Panc1 (cell line): ENCODE results near the gene PTH2. TPM values are rescaled to one million over a fixed set of nuclear protein-coding genes. Genes with fewer than 3 reads are reported as not detected.

Experiments
- ATAC-seq: fragments of 200-7000 bp; cut with Tn5 transposase; 2 replicates; pipeline ENCODE4 v1.9.1; 2020; ENCODE audit warnings: mild to moderate bottlenecking, moderate library complexity
- BruUV-seq: library from RNA; stranded (reverse); fragments of 400-500 nt; replicated peaks from 2 replicates; lab custom pipeline; 2021; lab: Mats Ljungman, UMichigan
- CTCF ChIA-PET: fragments of 300-600 bp; sonication (Branson Sonifier 250); formaldehyde crosslinking; loops from one replicate; lab custom pipeline; 2022; ENCODE audit warnings: antibody characterized with exemption; lab: Charles Lee
- POLR2A ChIA-PET: fragments of 300-600 bp; sonication (Branson Sonifier 250); formaldehyde crosslinking; loops from one replicate; lab custom pipeline; 2022; ENCODE audit warnings: antibody characterized with exemption; lab: Charles Lee
- DNase-seq: peaks from one replicate; pipeline ENCODE4 v3.0.0-alpha.2; 2010; ENCODE audit warnings: low read depth, low spot score
- H3K27ac ChIP-seq: 2 replicates; pipeline ENCODE4 v1.5.1; 2011; ENCODE audit warnings: mild to moderate bottlenecking, low read length, inconsistent platforms
- H3K27me3 ChIP-seq: fragments of 200-500 bp; sonication (Bioruptor generic); 2 replicates; pipeline ENCODE4 v1.6.0; 2014; ENCODE audit warnings: low read length, inconsistent platforms; ENCODE audit not compliant: control insufficient read depth, insufficient read depth
- H3K36me3 ChIP-seq: fragments of 200-500 bp; sonication (Bioruptor generic); 2 replicates; pipeline ENCODE4 v1.5.1; 2014; ENCODE audit warnings: inconsistent platforms, mild to moderate bottlenecking, low read length, moderate library complexity; ENCODE audit not compliant: control insufficient read depth, insufficient read depth
- H3K4me1 ChIP-seq: 2 replicates; pipeline ENCODE4 v1.5.1; 2011; ENCODE audit warnings: inconsistent platforms, mild to moderate bottlenecking, low read length, moderate library complexity; ENCODE audit not compliant: control insufficient read depth, insufficient read depth
- H3K4me3 ChIP-seq, 2 experiments: 2 replicates each; pipeline ENCODE4 v1.5.1; 2011 to 2012; ENCODE audit warnings: low read depth in 2 of 2, low read length in 2 of 2, mild to moderate bottlenecking in 2 of 2, inconsistent platforms in 1 of 2, moderate library complexity in 1 of 2
- H3K9me3 ChIP-seq: fragments of 200-500 bp; sonication (Bioruptor generic); 2 replicates; pipeline ENCODE4 v1.5.1; 2014; ENCODE audit warnings: low read depth, mild to moderate bottlenecking, inconsistent platforms, low read length, moderate library complexity; ENCODE audit not compliant: control insufficient read depth, insufficient read depth
- POLR2AphosphoS5 ChIP-seq: IDR thresholded peaks from 2 replicates; pipeline ENCODE4 v1.6.1; 2012; ENCODE audit warnings: mild to moderate bottlenecking, low read depth, low read length, moderate library complexity
- SIN3A ChIP-seq: IDR thresholded peaks from 2 replicates; pipeline ENCODE4 v1.6.1; 2012; ENCODE audit warnings: low read depth, mild to moderate bottlenecking, low read length, moderate library complexity, borderline replicate concordance; ENCODE audit not compliant: insufficient read depth
- TCF7L2 ChIP-seq: IDR thresholded peaks from 2 replicates; pipeline ENCODE4 v1.6.1; 2011; ENCODE audit warnings: mild to moderate bottlenecking, low read depth, low read length, inconsistent platforms
- in situ Hi-C: cut with HindIII; loops from 2 replicates; pipeline ENCODE4 v1.10.0; 2016; ENCODE audit warnings: low sequenced_read_pairs, low pct_unique_long_range_greater_than_20kb
- intact Hi-C: fragments of 100-400 bp; cut with micrococcal nuclease; formaldehyde crosslinking; loops from one replicate; pipeline ENCODE4 v1.10.0; 2022; ENCODE audit not compliant: unreplicated experiment
- total RNA-seq: library from RNA; stranded (reverse); gene quantifications from one replicate; pipeline ENCODE4 v1.2.1, GENCODE V29; 2021; ENCODE audit not compliant: unreplicated experiment
- TF ChIP-seq, protein P1 (sequence below): fragments of 450-650 bp; IDR thresholded peaks from 2 replicates; pipeline ENCODE4 v1.5.1; 2017; ENCODE audit warnings: mild to moderate bottlenecking
- TF ChIP-seq, protein P2 (sequence below), 2 experiments: IDR thresholded peaks; 2 replicates each; pipeline ENCODE4 v1.6.1; 2011 to 2012; ENCODE audit warnings: low read depth in 2 of 2, control low read depth in 1 of 2, low read length in 1 of 2, mild to moderate bottlenecking in 1 of 2, moderate library complexity in 1 of 2; ENCODE audit not compliant: insufficient read depth in 1 of 2

Gene PTH2
- total RNA-seq, 1 experiment from 2014 or later: not detected

- no peak overlapping the region for H3K27ac ChIP-seq
- CTCF ChIA-PET: no interaction called here
- in situ Hi-C loops (no loop called here), intact Hi-C loops (no loop called here)
- TF ChIP-seq, protein P1, sequence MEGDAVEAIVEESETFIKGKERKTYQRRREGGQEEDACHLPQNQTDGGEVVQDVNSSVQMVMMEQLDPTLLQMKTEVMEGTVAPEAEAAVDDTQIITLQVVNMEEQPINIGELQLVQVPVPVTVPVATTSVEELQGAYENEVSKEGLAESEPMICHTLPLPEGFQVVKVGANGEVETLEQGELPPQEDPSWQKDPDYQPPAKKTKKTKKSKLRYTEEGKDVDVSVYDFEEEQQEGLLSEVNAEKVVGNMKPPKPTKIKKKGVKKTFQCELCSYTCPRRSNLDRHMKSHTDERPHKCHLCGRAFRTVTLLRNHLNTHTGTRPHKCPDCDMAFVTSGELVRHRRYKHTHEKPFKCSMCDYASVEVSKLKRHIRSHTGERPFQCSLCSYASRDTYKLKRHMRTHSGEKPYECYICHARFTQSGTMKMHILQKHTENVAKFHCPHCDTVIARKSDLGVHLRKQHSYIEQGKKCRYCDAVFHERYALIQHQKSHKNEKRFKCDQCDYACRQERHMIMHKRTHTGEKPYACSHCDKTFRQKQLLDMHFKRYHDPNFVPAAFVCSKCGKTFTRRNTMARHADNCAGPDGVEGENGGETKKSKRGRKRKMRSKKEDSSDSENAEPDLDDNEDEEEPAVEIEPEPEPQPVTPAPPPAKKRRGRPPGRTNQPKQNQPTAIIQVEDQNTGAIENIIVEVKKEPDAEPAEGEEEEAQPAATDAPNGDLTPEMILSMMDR: no peak
- TF ChIP-seq TCF7L2: no peak
- TF ChIP-seq, protein P2, sequence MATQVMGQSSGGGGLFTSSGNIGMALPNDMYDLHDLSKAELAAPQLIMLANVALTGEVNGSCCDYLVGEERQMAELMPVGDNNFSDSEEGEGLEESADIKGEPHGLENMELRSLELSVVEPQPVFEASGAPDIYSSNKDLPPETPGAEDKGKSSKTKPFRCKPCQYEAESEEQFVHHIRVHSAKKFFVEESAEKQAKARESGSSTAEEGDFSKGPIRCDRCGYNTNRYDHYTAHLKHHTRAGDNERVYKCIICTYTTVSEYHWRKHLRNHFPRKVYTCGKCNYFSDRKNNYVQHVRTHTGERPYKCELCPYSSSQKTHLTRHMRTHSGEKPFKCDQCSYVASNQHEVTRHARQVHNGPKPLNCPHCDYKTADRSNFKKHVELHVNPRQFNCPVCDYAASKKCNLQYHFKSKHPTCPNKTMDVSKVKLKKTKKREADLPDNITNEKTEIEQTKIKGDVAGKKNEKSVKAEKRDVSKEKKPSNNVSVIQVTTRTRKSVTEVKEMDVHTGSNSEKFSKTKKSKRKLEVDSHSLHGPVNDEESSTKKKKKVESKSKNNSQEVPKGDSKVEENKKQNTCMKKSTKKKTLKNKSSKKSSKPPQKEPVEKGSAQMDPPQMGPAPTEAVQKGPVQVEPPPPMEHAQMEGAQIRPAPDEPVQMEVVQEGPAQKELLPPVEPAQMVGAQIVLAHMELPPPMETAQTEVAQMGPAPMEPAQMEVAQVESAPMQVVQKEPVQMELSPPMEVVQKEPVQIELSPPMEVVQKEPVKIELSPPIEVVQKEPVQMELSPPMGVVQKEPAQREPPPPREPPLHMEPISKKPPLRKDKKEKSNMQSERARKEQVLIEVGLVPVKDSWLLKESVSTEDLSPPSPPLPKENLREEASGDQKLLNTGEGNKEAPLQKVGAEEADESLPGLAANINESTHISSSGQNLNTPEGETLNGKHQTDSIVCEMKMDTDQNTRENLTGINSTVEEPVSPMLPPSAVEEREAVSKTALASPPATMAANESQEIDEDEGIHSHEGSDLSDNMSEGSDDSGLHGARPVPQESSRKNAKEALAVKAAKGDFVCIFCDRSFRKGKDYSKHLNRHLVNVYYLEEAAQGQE (IDR thresholded peaks at IDR 0.05; ENCODE audit: insufficient read depth in 1 of 2, low read depth in 2 of 2, low read length in 1 of 2): no peak
- no peak for TF ChIP-seq POLR2AphosphoS5
- TF ChIP-seq SIN3A: no peak
- POLR2A ChIA-PET: no interaction called here
- H3K36me3 ChIP-seq: no peaks in the 10 kb centered on the region
- no peaks in the 10 kb centered on the region; the same call in 1 of the 2 replicates for H3K27me3 ChIP-seq
- BruUV-seq: no TSS peak
- no peak overlapping the region for H3K4me3 ChIP-seq
- DNase-seq (no peak), ATAC-seq (no peak)
- no peaks in the 10 kb centered on the region; the same call in 1 of the 2 replicates for H3K4me1 ChIP-seq
- H3K9me3 ChIP-seq: no peaks in the 10 kb centered on the region
Measured at GRCh38 chr19:49431330-49431749, 8.1 kb upstream of the PTH2 start.

- intact Hi-C loops: no loop called here
- no TSS peak for BruUV-seq
- in situ Hi-C loops: no loop called here
- no peak overlapping the region for H3K27ac ChIP-seq
- no peak for DNase-seq
- no peak for ATAC-seq
- CTCF ChIA-PET: no interaction called here
- POLR2A ChIA-PET: no interaction called here
- no peaks in the 10 kb centered on the region for H3K9me3 ChIP-seq
- no peaks in the 10 kb centered on the region; the same call in 1 of the 2 replicates for H3K4me1 ChIP-seq
- TF ChIP-seq, protein P2 (IDR thresholded peaks at IDR 0.05; ENCODE audit: insufficient read depth in 1 of 2, low read depth in 2 of 2, low read length in 1 of 2): no peak
- TF ChIP-seq, protein P1: no peak; the same call in 1 of the 2 replicates
- TF ChIP-seq SIN3A: no peak
- no peak for TF ChIP-seq POLR2AphosphoS5
- TF ChIP-seq TCF7L2: no peak
- no peaks in the 10 kb centered on the region for H3K36me3 ChIP-seq
- H3K27me3 ChIP-seq: no peaks in the 10 kb centered on the region; the same call in 1 of the 2 replicates
- H3K4me3 ChIP-seq: no peak overlapping the region
Measured at GRCh38 chr19:49430678-49431329, 7.6 kb upstream of the PTH2 start.
